ENCODE data around the gene DNMT3L. TPM values are rescaled to one million over a fixed set of nuclear protein-coding genes. Genes with fewer than 3 reads are reported as not detected.
"Not testable (repeated sequence)": the region's sequence is repeated elsewhere in the genome, so short reads cannot be mapped to it uniquely, and the experiment has no call there.

DNMT3L gene
- total RNA-seq, 1 donor from 2014 or later: not detected

DNA sequence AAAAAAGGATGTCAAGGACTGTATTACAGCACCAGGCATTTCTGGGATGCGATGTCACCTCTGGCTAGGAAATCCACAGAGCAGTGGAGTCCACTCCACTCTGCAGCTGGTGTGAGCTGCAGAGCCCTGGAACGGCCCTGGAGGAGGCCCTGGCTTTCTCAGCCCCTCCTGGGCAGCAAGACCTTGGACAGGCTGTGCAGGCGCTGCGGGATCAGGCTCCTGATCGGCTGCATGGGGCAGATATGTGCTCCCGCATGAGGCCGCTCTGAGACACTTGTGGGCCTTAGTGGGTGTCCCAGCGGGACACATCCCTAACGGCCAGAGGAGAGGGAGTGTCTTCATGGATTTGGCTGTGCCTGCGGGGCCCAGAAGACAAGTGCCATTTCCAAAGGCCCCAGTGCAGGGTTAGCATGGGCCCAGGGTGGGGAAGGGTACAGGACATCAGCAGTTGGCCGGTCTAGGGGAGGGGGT is 6.2 kb downstream of the DNMT3L start:
- Histone ChIP-seq H3K36me3 (no peaks in the 10 kb centered on the region), H3K9me3 (no peaks in the 10 kb centered on the region), H3K4me1 (peaks cover 7% of the 10 kb centered on the region), H3K27ac (no peak overlapping the region), H3K4me3 (no peak overlapping the region), H3K27me3 (no peaks in the 10 kb centered on the region)
- no peak for TF ChIP-seq CTCF (IDR thresholded peaks at IDR 0.05)
- intact Hi-C loops (cut with DNase I): no loop called here
- ATAC-seq (no peak), DNase-seq (no peak)

DNA sequence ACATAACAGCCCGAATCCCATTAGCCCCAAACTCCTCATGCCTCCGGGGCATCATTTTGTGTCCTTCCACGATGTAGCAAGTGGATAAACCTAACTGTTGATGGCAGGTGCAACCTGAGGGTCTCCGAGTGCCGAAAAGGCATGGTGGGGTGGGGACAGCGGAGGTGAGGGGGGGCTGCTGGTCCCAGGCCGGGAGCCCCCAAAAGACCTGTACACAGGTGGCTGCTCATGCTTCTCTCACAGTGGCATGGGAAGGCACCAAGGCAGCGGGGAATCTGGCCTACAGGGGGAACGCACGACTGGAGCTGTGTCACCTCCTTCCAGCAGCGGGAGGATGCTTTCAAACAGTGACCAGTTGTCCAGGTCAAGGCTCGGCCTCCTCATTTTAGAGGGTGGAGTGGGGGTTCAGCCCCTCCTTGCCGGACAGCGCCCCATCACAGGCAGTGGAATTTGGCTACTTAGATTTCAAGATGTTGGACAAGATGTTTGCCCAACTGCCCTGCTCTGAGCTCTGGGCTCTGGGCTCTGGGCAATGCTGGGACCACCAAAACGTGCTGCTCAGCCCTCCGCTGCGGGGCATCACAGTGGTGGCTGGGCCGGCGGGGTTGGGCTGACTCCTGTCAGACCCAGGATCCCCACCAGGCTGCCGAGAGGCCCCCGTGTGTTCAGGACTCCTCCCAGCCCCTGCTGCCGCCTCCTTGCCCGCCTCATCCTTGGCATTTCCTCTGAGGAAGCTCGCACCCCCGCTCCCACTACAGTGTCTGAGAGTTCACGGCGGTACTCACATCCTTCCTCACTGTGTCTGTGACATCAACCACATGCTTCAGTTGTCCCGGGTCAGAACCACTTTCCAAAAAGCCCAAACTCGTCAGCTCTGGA is 7.6 kb downstream of the DNMT3L start:
- ATAC-seq (peak; percentile 57), DNase-seq (no peak)
- peaks cover 7% of the 10 kb centered on the region for H3K4me1 ChIP-seq

GRCh38 chr21:44249204-44250037 is 12.3 kb downstream of the DNMT3L start:
- H3K36me3 ChIP-seq; DNase-seq; H3K27ac ChIP-seq; H3K4me3 ChIP-seq; H3K27me3 ChIP-seq; H3K9me3 ChIP-seq; intact Hi-C loops (cut with DNase I); H3K4me1 ChIP-seq: not testable (repeated sequence)
- peak; percentile 4 for ATAC-seq

More for the DNA sequence above, 7.6 kb downstream of the DNMT3L start:
- TF ChIP-seq CTCF (IDR thresholded peaks at IDR 0.05): no peak
- no peaks in the 10 kb centered on the region for H3K9me3 ChIP-seq
- H3K4me3 ChIP-seq: no peak overlapping the region
- H3K27ac ChIP-seq: no peak overlapping the region
- no peaks in the 10 kb centered on the region for H3K36me3 ChIP-seq
- H3K27me3 ChIP-seq: no peaks in the 10 kb centered on the region
- intact Hi-C loops (cut with DNase I): no loop called here

- H3K9me3 ChIP-seq; ATAC-seq; intact Hi-C loops (cut with DNase I); DNase-seq; H3K4me1 ChIP-seq; H3K27ac ChIP-seq; H3K36me3 ChIP-seq; H3K27me3 ChIP-seq; H3K4me3 ChIP-seq: not testable (repeated sequence)
Measured at GRCh38 chr21:44247904-44248303, 13.8 kb downstream of the DNMT3L start.

DNA sequence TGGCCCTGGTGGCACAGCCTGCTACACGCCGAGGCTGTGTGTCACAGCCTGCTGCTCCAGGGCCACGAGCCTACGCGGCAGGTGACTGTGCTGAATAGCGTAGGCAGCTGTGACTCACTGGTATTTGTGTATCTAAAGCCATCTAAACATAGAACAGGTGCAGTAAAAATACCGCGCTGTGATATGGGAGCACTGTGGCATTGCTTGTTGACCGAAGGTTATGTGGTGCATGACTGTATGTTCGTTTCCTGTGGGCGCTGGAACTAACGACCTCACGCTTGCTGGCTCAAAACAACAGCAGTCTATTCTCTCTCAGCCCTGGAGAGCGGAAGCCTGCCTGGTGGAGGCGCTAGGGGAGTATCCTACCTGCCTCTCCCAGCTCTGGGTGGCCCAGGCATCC is 17.7 kb downstream of the DNMT3L start:
- intact Hi-C loops (cut with DNase I); ATAC-seq: not testable (repeated sequence)

DNA sequence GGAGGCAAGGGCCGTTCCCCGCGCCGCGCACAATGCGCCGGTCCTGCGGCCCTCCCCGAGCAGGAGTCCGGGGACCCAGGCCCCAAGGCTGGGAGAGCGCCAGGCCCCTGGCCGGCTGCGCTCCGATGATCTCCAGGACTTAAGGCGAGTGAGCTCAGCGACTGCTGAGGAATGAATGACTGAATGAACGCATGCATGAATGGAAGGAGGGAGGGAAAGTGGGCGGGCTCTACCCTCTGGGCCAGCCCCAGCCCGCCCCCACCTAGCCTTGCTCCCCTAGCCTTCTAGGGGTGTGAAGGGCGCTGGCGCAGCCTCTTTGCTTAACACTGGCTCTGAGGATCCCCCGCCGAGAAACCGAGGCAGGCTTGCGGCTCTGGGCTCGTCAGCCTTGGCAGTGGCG is 20.4 kb downstream of the DNMT3L start:
- H3K4me3 ChIP-seq; H3K4me1 ChIP-seq; H3K27ac ChIP-seq; DNase-seq; H3K9me3 ChIP-seq; H3K27me3 ChIP-seq; H3K36me3 ChIP-seq; intact Hi-C loops (cut with DNase I): not testable (repeated sequence)
- ATAC-seq: peak; percentile 59

More for the DNA sequence above, 17.7 kb downstream of the DNMT3L start:
- not testable (repeated sequence) for DNase-seq, H3K36me3 ChIP-seq, H3K9me3 ChIP-seq, H3K27ac ChIP-seq, H3K4me1 ChIP-seq, H3K4me3 ChIP-seq, H3K27me3 ChIP-seq

DNA sequence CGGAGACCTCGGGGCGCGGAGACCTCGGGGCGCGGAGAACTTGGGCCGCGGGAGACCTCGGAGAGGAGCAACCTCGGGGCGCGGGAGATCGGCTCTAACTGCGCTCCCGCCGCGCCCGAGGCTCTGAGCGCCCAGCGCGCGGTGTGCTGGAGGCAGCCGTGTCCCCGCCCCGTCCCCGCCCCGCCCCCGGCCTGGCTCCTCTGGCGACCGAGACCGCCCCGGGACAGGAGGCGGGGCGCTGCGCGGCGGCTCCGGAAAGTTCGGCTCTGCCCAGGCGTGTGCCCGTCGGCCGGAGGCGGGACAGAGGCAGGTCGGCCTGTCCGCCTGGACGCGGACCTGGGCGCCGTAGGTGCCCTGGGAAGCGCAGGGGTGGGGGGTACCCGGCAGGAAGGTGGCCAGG is 20.9 kb downstream of the DNMT3L start, which contains the start of gene ICOSLG:
ICOSLG (minus strand) TSS at position 102 of the 400 bp plus-strand sequence. CDS start 126 bp downstream, outside the sequence.
- intact Hi-C loops (cut with DNase I); DNase-seq; H3K27ac ChIP-seq; H3K27me3 ChIP-seq; H3K9me3 ChIP-seq; H3K4me1 ChIP-seq; H3K36me3 ChIP-seq; H3K4me3 ChIP-seq: not testable (repeated sequence)
- ATAC-seq: peak; percentile 91

GRCh38 chr21:44240353-44240752 is 21.3 kb downstream of the DNMT3L start:
- H3K4me1 ChIP-seq; H3K4me3 ChIP-seq; H3K27me3 ChIP-seq; H3K27ac ChIP-seq; DNase-seq; intact Hi-C loops (cut with DNase I); H3K36me3 ChIP-seq; H3K9me3 ChIP-seq: not testable (repeated sequence)
- peak; percentile 79 for ATAC-seq

DNA sequence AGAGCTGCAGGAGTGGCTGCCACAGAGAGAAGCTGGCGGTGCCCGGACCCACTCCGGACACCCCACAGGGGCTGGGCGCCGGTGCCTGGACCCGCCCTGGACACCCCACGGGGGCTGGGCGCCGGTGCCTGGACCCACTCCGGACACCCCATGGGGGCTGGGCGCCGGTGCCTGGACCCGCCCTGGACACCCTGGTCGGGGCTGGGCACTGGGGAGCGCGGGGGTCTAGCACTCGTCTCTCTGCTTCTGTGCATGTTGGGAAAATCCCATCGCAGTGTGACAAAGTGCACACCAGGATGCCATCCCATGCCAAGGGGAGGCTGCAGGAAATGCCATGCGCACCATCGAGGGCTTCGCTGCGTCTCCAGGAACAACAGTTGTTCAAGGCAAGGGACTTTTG is 32.1 kb downstream of the DNMT3L start:
- H3K27ac ChIP-seq; ATAC-seq; H3K4me3 ChIP-seq; intact Hi-C loops (cut with DNase I); H3K36me3 ChIP-seq; H3K27me3 ChIP-seq; H3K9me3 ChIP-seq; H3K4me1 ChIP-seq; DNase-seq: not testable (repeated sequence)

DNA sequence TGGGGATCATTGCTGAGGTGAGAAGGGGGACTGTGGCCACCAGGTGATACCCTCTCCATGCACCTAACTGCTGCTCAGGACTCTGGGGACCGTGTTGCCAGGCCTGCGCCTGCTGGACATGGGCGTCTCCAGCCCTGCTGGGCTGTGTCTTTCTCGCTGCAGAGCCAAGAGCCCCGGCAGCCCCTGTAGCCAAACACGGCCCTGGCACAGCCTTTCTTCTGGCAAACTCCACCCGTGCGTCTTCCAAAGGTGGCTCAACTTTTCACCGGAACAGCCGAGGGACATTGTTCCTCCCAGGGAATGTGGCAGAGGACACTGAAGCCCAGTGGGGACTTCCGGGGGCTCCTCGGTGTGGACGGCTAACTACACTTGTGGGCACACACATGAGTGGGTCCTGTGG is 33.6 kb downstream of the DNMT3L start:
- DNase-seq: not testable (repeated sequence)

DNA sequence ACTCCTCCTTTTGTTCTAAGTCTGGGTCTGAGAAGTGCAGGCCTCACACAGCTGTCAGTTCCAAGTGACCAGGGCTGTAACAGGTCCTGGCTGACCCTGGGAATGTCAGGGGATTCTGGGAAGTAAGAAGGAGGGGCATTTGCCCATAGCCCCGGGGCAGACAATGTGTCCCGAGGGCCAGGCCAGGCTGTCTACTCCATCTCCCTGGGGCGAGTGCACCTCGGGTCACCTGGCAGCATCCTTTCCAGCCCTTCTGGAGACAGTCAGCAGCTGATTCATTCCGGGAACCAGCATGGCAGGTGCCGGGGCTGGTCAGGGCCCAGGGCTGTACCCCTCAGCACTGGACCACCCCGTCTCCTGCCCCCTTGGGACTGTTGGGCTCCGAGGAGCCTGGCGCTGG is 34.1 kb downstream of the DNMT3L start:
- H3K36me3 ChIP-seq; H3K27me3 ChIP-seq; intact Hi-C loops (cut with DNase I); ATAC-seq; H3K4me3 ChIP-seq; H3K4me1 ChIP-seq; H3K27ac ChIP-seq; DNase-seq; H3K9me3 ChIP-seq: not testable (repeated sequence)

More for the DNA sequence above, 33.6 kb downstream of the DNMT3L start:
- H3K4me1 ChIP-seq; intact Hi-C loops (cut with DNase I); ATAC-seq; H3K4me3 ChIP-seq; H3K27me3 ChIP-seq; H3K9me3 ChIP-seq; H3K36me3 ChIP-seq; H3K27ac ChIP-seq: not testable (repeated sequence)

DNA sequence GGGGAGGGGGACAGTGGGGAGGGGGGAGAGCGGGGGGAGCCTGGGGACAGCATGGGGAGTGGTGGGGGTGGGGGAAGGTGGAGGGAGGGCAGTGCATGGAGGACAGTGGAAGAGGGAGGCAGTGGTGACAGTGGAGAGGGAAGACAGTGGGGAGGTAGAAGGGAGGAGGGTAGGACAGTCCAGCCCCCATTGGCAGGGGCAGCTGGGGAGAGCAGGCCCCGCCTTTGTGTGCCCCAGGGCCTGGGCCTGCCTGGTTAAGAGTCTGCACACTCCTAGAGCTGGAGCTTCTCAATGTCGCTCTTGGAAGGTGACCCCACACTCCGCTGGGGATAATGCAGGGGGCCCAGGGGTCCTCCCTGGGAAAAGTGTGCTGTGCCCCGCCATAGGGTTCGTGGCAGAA is 36.1 kb downstream of the DNMT3L start:
- H3K9me3 ChIP-seq; H3K4me1 ChIP-seq; DNase-seq; H3K27me3 ChIP-seq; intact Hi-C loops (cut with DNase I); H3K27ac ChIP-seq; ATAC-seq; H3K4me3 ChIP-seq; H3K36me3 ChIP-seq: not testable (repeated sequence)

All from upper lobe of right lung (tissue), 1 donor.